ENCODE results near the gene KIF21B. TPM values are rescaled to one million over a fixed set of nuclear protein-coding genes. Genes with fewer than 3 reads are reported as not detected.
A peak's percentile ranks its signal among the peaks of the same experiment; 100 is the strongest.

Gene KIF21B
- total and polyA plus RNA-seq, 2 of the 4 experiments (the other 2 are of a cell fraction): 0.36 to 0.55 TPM

- TF ChIP-seq CHD1 (IDR thresholded peaks at IDR 0.05; ENCODE audit: low read depth, low read length): no peak
- Histone ChIP-seq H3K4ac (ENCODE audit: low read depth, low read length) (no peak overlapping the region), H2AK5ac (ENCODE audit: low read depth, low read length) (no peak overlapping the region), H2BK120ac (ENCODE audit: low read depth, low read length) (no peak overlapping the region), H3K14ac (replicated peaks; ENCODE audit: low read depth, low read length) (no peak overlapping the region), H4K20me1 (ENCODE audit: insufficient read depth, low read length) (no peaks in the 10 kb centered on the region), H2BK15ac (ENCODE audit: low read depth, low read length) (no peak overlapping the region), H3K36me3 (ENCODE audit: control insufficient read depth, insufficient read depth, low read length) (no peaks in the 10 kb centered on the region), H3K79me1 (ENCODE audit: low read depth in 1 of 2, low read length in 2 of 2) (no peaks in the 10 kb centered on the region), H3K4me1 (ENCODE audit: control insufficient read depth, insufficient read depth, low read length) (no peaks in the 10 kb centered on the region), H4K91ac (ENCODE audit: insufficient read depth, low read depth, low read length) (no peak overlapping the region), H3K4me2 (ENCODE audit: low read depth, low read length) (no peak overlapping the region), H3K56ac (ENCODE audit: extremely low read depth, insufficient read depth, low read length) (no peak overlapping the region), H3K4me3 (ENCODE audit: insufficient read depth, low read depth, low read length) (no peak overlapping the region), H2BK20ac (ENCODE audit: low read depth, low read length) (no peak overlapping the region), H2AK9ac (replicated peaks; ENCODE audit: low read depth, low read length, poor library complexity) (no peak overlapping the region), H3K27ac (ENCODE audit: insufficient read depth, low read length) (no peak overlapping the region), H4K8ac (ENCODE audit: low read depth in 2 of 2, low read length in 2 of 2) (no peak overlapping the region), H2BK5ac (ENCODE audit: low read depth, low read length, poor library complexity, severe bottlenecking) (no peak overlapping the region), H3K9me1 (ENCODE audit: insufficient read depth, low read length) (no peaks in the 10 kb centered on the region), H3K23ac (ENCODE audit: low read depth, low read length) (no peak overlapping the region), H3K18ac (ENCODE audit: low read depth, low read length) (no peak overlapping the region), H4K5ac (ENCODE audit: low read depth, low read length) (no peak overlapping the region), H3K27me3 (ENCODE audit: control insufficient read depth, insufficient read depth, low read length) (peaks cover 66% of the 10 kb centered on the region), H2AFZ (replicated peaks; ENCODE audit: low read length, poor library complexity) (peak overlapping the region; percentile 43), H3K9me3 (ENCODE audit: control insufficient read depth, insufficient read depth, low read length) (no peaks in the 10 kb centered on the region), H3K9ac (ENCODE audit: low read depth, low read length) (no peak overlapping the region)
- dilution Hi-C loops (cut with HindIII; ENCODE audit: low sequenced_read_pairs, unreplicated experiment): no loop called here
- 83% methylated on average over 1 of the region's 12 CpGs; no CpG with 5 or more reads in 1 of the 2 experiments for WGBS, 2 experiments (ENCODE audit: extremely low coverage in 2 of 2, insufficient read length in 1 of 2)
- ChIA-PET POLR2A (ENCODE audit: unreplicated experiment) (no interaction called here), CTCF (no interaction called here)
- DNase-seq (no peak), ATAC-seq (ENCODE audit: low read depth) (no peak)
- intact Hi-C loops (cut with micrococcal nuclease): no loop called here
- BruUV-seq (replicated peaks): no TSS peak
- in situ Hi-C loops (cut with MboI; ENCODE audit: low sequenced_read_pairs): no loop called here
These were observed 38.4 kb upstream of the KIF21B start for GRCh38 chr1:201061886-201062285.

Measured in IMR-90 (cell line).